GM10847 (cell line): ENCODE results near the gene RIMBP2.

Source experiments
- POLR2A ChIP-seq: IDR thresholded peaks from 2 replicates; pipeline ENCODE4 v1.6.1; 2011; ENCODE audit not compliant: insufficient read length; ENCODE audit errors: extremely low read depth

The RIMBP2 gene

GRCh38 chr12:130396667-130397066 lies 319.4 kb downstream of the RIMBP2 start:
- no peak for TF ChIP-seq POLR2A

- TF ChIP-seq POLR2A = no peak
Measured at GRCh38 chr12:130394906-130395305, 321.2 kb downstream of the RIMBP2 start.

- TF ChIP-seq POLR2A = no peak
Measured at GRCh38 chr12:130391186-130391585, 324.9 kb downstream of the RIMBP2 start.

GRCh38 chr12:130385193-130385592 lies 330.9 kb downstream of the RIMBP2 start:
- no peak for TF ChIP-seq POLR2A

GRCh38 chr12:130384234-130384633 lies 331.9 kb downstream of the RIMBP2 start:
- no peak for TF ChIP-seq POLR2A

- no peak for TF ChIP-seq POLR2A
Measured at GRCh38 chr12:130382818-130383217, 333.3 kb downstream of the RIMBP2 start.

GRCh38 chr12:130375296-130376287 lies 340.5 kb downstream of the RIMBP2 start:
- no peak for TF ChIP-seq POLR2A

- no peak for TF ChIP-seq POLR2A
Measured at GRCh38 chr12:130374083-130374482, 342.0 kb downstream of the RIMBP2 start.

- TF ChIP-seq POLR2A = no peak
Measured at GRCh38 chr12:130372936-130373335, 343.2 kb downstream of the RIMBP2 start.

GRCh38 chr12:130371296-130371695 lies 344.8 kb downstream of the RIMBP2 start:
- no peak for TF ChIP-seq POLR2A

GRCh38 chr12:130369816-130370215 lies 346.3 kb downstream of the RIMBP2 start:
- TF ChIP-seq POLR2A = no peak

GRCh38 chr12:130367523-130367922 lies 348.6 kb downstream of the RIMBP2 start:
- TF ChIP-seq POLR2A = no peak

- TF ChIP-seq POLR2A = no peak
Measured at GRCh38 chr12:130367003-130367402, 349.1 kb downstream of the RIMBP2 start.

GRCh38 chr12:130366159-130366558 lies 349.9 kb downstream of the RIMBP2 start:
- TF ChIP-seq POLR2A = no peak

- TF ChIP-seq POLR2A = no peak
Measured at GRCh38 chr12:130364578-130364977, 351.5 kb downstream of the RIMBP2 start.

- TF ChIP-seq POLR2A = no peak
Measured at GRCh38 chr12:130362060-130362459, 354.0 kb downstream of the RIMBP2 start.
